ENCODE data around the gene RPS21. TPM values are rescaled to one million over a fixed set of nuclear protein-coding genes. Genes with fewer than 3 reads are reported as not detected.

RPS21 gene
- total and polyA plus RNA-seq, 10 of the 15 experiments (the other 5 are each of a cell fraction or from before 2014, with no cell fraction given), result 1,474 to 4,987 (median 2,439) TPM

DNA sequence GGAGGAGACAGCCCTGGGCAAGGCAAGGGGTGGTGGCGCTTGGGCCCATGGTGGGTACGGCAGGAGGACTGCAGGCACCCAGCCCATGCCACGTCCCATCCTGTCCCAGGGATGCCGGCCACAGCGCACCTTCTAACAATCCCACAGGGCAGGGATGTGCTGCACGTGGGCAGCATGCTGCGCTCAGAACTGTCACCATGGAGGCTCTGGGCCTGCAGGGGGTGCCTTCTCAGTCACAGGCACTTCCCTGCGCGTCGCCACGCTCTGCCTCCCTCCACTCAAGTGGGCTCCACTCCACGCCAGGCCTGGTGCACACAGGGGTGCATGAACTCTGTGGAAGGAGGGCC is 17.8 kb downstream of the RPS21 start:
- in situ Hi-C loops (cut with MboI) (no loop called here), intact Hi-C loops (cut with micrococcal nuclease; ENCODE audit: unreplicated experiment) (loop anchor here (5.0 kb wide), 1 partner anchor 388 kb away; no protein-coding TSS in a partner anchor)
- Histone ChIP-seq H3K4me2 (ENCODE audit: control insufficient read depth, insufficient read depth) (no peak overlapping the region), H3K4me1 (ENCODE audit: control insufficient read depth, insufficient read depth, low read length) (peaks cover 9% of the 10 kb centered on the region), H2AFZ (ENCODE audit: control insufficient read depth, low read depth, low read length) (no peak overlapping the region), H3K4me3 (no peak overlapping the region), H3K9ac (ENCODE audit: control insufficient read depth, insufficient read depth, low read length) (no peak overlapping the region), H3K9me3 (replicated peaks; ENCODE audit: control insufficient read depth, insufficient read depth, low read length) (no peaks in the 10 kb centered on the region), H4K20me1 (ENCODE audit: control insufficient read depth, insufficient read depth) (no peaks in the 10 kb centered on the region; the same call in 1 of the 2 replicates), H3K79me2 (ENCODE audit: control insufficient read depth, insufficient read depth, low read length) (peaks cover 14% of the 10 kb centered on the region), H3K36me3 (ENCODE audit: control insufficient read depth in 2 of 2, insufficient read depth in 2 of 2, low read length in 1 of 2) (peaks cover 0 to 5% of the 10 kb centered on the region in 2 experiments; a peak in 2 of 4 replicates), H3K27ac (ENCODE audit: control insufficient read depth, insufficient read depth) (no peak overlapping the region), H3K27me3 (replicated peaks in 1 of 2; ENCODE audit: control insufficient read depth in 2 of 2, insufficient read depth in 2 of 2, low read length in 1 of 2) (no peaks in the 10 kb centered on the region)
- ChIA-PET CTCF (no interaction called here), RAD21 (ENCODE audit: unreplicated experiment) (no interaction called here), POLR2A (no interaction called here), SMC1A (ENCODE audit: uncharacterized antibody, unreplicated experiment) (no interaction called here)
- no peak for FAIRE-seq
- no peak for ATAC-seq
- 95% methylated on average over 12 of the region's 12 CpGs for WGBS (ENCODE audit: insufficient coverage, insufficient replicate concordance, low lambda C conversion rate, missing lambda C conversion rate)
- no peak for DNase-seq (ENCODE audit: low read depth, low spot score)
- no TSS peak for BruUV-seq (replicated peaks)
- TF ChIP-seq SMAD1 (IDR thresholded peaks at IDR 0.05; ENCODE audit: low read depth, partially characterized antibody), result no peak
- TF ChIP-seq ZBTB40 (IDR thresholded peaks at IDR 0.05; ENCODE audit: borderline replicate concordance), result no peak
- TF ChIP-seq CBX5 (IDR thresholded peaks at IDR 0.05; ENCODE audit: low read depth), result no peak
- no peak for TF ChIP-seq E4F1 (IDR thresholded peaks at IDR 0.05; ENCODE audit: borderline replicate concordance, partially characterized antibody)
- no peak for TF ChIP-seq ZNF217 (IDR thresholded peaks at IDR 0.05)
- TF ChIP-seq, protein P1, sequence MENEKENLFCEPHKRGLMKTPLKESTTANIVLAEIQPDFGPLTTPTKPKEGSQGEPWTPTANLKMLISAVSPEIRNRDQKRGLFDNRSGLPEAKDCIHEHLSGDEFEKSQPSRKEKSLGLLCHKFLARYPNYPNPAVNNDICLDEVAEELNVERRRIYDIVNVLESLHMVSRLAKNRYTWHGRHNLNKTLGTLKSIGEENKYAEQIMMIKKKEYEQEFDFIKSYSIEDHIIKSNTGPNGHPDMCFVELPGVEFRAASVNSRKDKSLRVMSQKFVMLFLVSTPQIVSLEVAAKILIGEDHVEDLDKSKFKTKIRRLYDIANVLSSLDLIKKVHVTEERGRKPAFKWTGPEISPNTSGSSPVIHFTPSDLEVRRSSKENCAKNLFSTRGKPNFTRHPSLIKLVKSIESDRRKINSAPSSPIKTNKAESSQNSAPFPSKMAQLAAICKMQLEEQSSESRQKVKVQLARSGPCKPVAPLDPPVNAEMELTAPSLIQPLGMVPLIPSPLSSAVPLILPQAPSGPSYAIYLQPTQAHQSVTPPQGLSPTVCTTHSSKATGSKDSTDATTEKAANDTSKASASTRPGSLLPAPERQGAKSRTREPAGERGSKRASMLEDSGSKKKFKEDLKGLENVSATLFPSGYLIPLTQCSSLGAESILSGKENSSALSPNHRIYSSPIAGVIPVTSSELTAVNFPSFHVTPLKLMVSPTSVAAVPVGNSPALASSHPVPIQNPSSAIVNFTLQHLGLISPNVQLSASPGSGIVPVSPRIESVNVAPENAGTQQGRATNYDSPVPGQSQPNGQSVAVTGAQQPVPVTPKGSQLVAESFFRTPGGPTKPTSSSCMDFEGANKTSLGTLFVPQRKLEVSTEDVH (IDR thresholded peaks at IDR 0.05; ENCODE audit: low read depth, partially characterized antibody), result no peak
- TF ChIP-seq IKZF1 (conservative IDR thresholded peaks at IDR 0.05), result no peak
- TF ChIP-seq SMARCA5 (IDR thresholded peaks at IDR 0.05), result no peak
- no peak for TF ChIP-seq ZNF24 (IDR thresholded peaks at IDR 0.05)
- no peak for TF ChIP-seq BACH1 (IDR thresholded peaks at IDR 0.05; ENCODE audit: borderline replicate concordance)
- no peak for TF ChIP-seq ZNF622 (IDR thresholded peaks at IDR 0.05)
- TF ChIP-seq EZH2 (IDR thresholded peaks at IDR 0.05; ENCODE audit: borderline replicate concordance, control insufficient read depth, low read depth, low read length), result no peak
- TF ChIP-seq, protein P2, sequence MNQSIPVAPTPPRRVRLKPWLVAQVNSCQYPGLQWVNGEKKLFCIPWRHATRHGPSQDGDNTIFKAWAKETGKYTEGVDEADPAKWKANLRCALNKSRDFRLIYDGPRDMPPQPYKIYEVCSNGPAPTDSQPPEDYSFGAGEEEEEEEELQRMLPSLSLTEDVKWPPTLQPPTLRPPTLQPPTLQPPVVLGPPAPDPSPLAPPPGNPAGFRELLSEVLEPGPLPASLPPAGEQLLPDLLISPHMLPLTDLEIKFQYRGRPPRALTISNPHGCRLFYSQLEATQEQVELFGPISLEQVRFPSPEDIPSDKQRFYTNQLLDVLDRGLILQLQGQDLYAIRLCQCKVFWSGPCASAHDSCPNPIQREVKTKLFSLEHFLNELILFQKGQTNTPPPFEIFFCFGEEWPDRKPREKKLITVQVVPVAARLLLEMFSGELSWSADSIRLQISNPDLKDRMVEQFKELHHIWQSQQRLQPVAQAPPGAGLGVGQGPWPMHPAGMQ (IDR thresholded peaks at IDR 0.05; ENCODE audit: borderline replicate concordance), result no peak
- no peak for TF ChIP-seq SUZ12 (IDR thresholded peaks at IDR 0.05; ENCODE audit: unreplicated experiment)
- TF ChIP-seq SIN3A (IDR thresholded peaks at IDR 0.05; ENCODE audit: low read depth, low read length), result no peak
